Parietal lobe (tissue), 2 donors: ENCODE data around the gene PDHA2. TPM values are rescaled to one million over a fixed set of nuclear protein-coding genes. Genes with fewer than 3 reads are reported as not detected.

Experiments used
- small RNA-seq: library from RNA; depleted of rRNA; stranded (forward); fragments of <200 nt; gene quantifications from one replicate; pipeline ENCODE3, GENCODE V24; 2014; ENCODE audit warnings: low replicate concordance
- total RNA-seq: library from RNA; depleted of rRNA; stranded (reverse); fragments of >200 nt; gene quantifications from one replicate; pipeline ENCODE4 v1.2.3, GENCODE V29; 2014

The PDHA2 gene
- not detected for total RNA-seq

GRCh38 chr4:95839891-95840290 is at the start of gene PDHA2:
Gene PDHA2, plus strand, starts transcription at chr4:95840093. Its CDS starts 58 bp downstream, at chr4:95840151.

Small RNA genes lying within 50 kb of the gene (small RNA-seq; reads per million reads assigned to genes)
- gene RNU6-1059P, result not detected
